Adipocyte (in vitro differentiated cells): ENCODE results near the gene ASTN2.
"Not testable (repeated sequence)": the region's sequence is repeated elsewhere in the genome, so short reads cannot be mapped to it uniquely, and the experiment has no call there.

Experiments
- DNase-seq: peaks from one replicate; pipeline ENCODE4 v3.0.0-alpha.2; 2015; ENCODE audit warnings: low read depth
- H3K27me3 ChIP-seq: replicated peaks from 2 replicates; pipeline ENCODE4 v1.7.0; 2013; ENCODE audit warnings: mild to moderate bottlenecking, low read length, moderate library complexity; ENCODE audit not compliant: control insufficient read depth, insufficient read depth
- H3K36me3 ChIP-seq: 2 replicates; pipeline ENCODE4 v1.7.0; 2013; ENCODE audit warnings: low read length, mild to moderate bottlenecking, moderate library complexity; ENCODE audit not compliant: control insufficient read depth, insufficient read depth, severe bottlenecking
- H3K4me1 ChIP-seq: 2 replicates; pipeline ENCODE4 v1.7.0; 2013; ENCODE audit warnings: mild to moderate bottlenecking, low read length, moderate library complexity; ENCODE audit not compliant: control insufficient read depth, insufficient read depth
- H3K4me3 ChIP-seq: 2 replicates; pipeline ENCODE4 v1.7.0; 2013; ENCODE audit warnings: mild to moderate bottlenecking, low read length, moderate library complexity
- H3K9ac ChIP-seq: 2 replicates; pipeline ENCODE4 v1.7.0; 2013; ENCODE audit warnings: mild to moderate bottlenecking, low read length, moderate library complexity
- H3K9me3 ChIP-seq: 2 replicates; pipeline ENCODE4 v1.7.0; 2013; ENCODE audit warnings: mild to moderate bottlenecking, low read length, moderate library complexity; ENCODE audit not compliant: control insufficient read depth

The ASTN2 gene

GRCh38 chr9:116904165-116904564 lies 510.7 kb downstream of the ASTN2 start:
- no peaks in the 10 kb centered on the region for H3K36me3 ChIP-seq
- no peak for DNase-seq
- H3K27me3 ChIP-seq: peaks cover 27% of the 10 kb centered on the region
- peaks cover 15% of the 10 kb centered on the region for H3K9me3 ChIP-seq
- no peak overlapping the region for H3K4me3 ChIP-seq
- H3K4me1 ChIP-seq: no peaks in the 10 kb centered on the region
- H3K9ac ChIP-seq: no peak overlapping the region

GRCh38 chr9:116901260-116901659 lies 513.6 kb downstream of the ASTN2 start:
- peaks cover 16% of the 10 kb centered on the region for H3K9me3 ChIP-seq
- H3K4me1 ChIP-seq: no peaks in the 10 kb centered on the region
- H3K27me3 ChIP-seq: peaks cover 5% of the 10 kb centered on the region
- H3K4me3 ChIP-seq: no peak overlapping the region
- no peaks in the 10 kb centered on the region for H3K36me3 ChIP-seq
- DNase-seq: no peak
- H3K9ac ChIP-seq: no peak overlapping the region

DNA sequence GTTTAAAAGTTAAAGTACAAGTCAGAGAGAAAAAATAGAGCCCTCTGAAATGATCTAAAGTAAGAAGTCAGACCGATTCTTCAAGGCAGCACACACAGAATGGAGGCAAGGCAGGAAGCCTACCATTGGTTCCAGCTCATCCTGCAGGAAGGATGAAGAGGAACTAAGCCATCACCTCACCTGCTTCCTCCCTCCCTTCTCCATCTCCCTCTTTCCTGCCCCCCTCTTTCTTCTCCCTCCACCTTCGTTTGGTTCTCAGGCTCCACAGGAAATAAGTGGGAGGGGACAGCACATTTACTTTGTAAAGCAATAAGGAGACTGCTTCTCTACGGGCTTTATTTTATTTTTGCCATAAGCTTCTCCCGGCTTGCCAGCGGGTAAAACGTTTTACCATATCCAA lies 514.3 kb downstream of the ASTN2 start:
- no peak for DNase-seq
- Histone ChIP-seq H3K9ac (no peak overlapping the region), H3K9me3 (peaks cover 16% of the 10 kb centered on the region), H3K36me3 (no peaks in the 10 kb centered on the region), H3K4me3 (no peak overlapping the region), H3K27me3 (no peaks in the 10 kb centered on the region), H3K4me1 (no peaks in the 10 kb centered on the region)

DNA sequence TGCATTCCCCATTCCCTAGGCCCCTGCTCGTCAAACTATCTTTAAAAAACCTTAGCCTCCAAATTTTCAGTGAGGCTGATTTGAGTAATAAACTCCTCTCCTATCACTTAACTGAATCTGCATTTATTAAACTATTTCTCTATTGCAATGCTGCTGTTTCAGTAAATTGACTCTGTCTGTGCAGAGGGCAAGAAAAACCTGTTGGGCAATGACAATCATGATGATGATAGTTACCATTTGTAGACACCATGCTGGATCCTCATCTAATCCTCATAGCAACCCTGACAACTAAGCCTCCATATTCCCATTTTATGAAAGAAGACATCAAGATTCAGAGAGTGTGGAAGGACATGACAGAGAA lies 514.9 kb downstream of the ASTN2 start:
- no peak overlapping the region for H3K4me3 ChIP-seq
- H3K27me3 ChIP-seq: no peaks in the 10 kb centered on the region
- DNase-seq: no peak
- peaks cover 16% of the 10 kb centered on the region for H3K9me3 ChIP-seq
- no peaks in the 10 kb centered on the region for H3K4me1 ChIP-seq
- no peaks in the 10 kb centered on the region for H3K36me3 ChIP-seq
- H3K9ac ChIP-seq: no peak overlapping the region

- Histone ChIP-seq H3K4me1 (no peaks in the 10 kb centered on the region), H3K9ac (no peak overlapping the region), H3K27me3 (no peaks in the 10 kb centered on the region), H3K4me3 (no peak overlapping the region), H3K36me3 (no peaks in the 10 kb centered on the region), H3K9me3 (peaks cover 16% of the 10 kb centered on the region)
- no peak for DNase-seq
Observed at GRCh38 chr9:116899337-116900006, 515.4 kb downstream of the ASTN2 start.

DNA sequence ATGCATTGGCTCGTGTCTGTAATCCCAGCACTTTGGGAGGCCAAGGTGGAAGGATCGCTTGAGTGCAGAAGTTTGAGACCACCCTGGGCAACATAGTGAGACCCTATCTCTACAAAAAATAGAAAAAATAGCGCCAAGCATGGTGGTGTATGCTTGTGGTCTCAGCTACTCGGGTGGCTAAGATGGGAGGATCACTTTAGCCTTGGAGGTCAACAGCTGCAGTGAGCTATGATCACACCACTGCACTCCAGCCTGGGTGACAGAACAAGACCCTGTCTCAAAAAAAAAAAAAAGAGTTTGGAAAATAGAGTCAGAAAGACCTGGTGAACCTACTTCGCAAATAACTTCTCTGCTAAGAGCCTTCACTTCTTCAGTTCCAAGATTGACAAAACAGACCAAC lies 516.7 kb downstream of the ASTN2 start:
- not testable (repeated sequence) for H3K4me3 ChIP-seq, H3K36me3 ChIP-seq, DNase-seq, H3K27me3 ChIP-seq, H3K4me1 ChIP-seq, H3K9ac ChIP-seq
- peaks cover 16% of the 10 kb centered on the region for H3K9me3 ChIP-seq

DNA sequence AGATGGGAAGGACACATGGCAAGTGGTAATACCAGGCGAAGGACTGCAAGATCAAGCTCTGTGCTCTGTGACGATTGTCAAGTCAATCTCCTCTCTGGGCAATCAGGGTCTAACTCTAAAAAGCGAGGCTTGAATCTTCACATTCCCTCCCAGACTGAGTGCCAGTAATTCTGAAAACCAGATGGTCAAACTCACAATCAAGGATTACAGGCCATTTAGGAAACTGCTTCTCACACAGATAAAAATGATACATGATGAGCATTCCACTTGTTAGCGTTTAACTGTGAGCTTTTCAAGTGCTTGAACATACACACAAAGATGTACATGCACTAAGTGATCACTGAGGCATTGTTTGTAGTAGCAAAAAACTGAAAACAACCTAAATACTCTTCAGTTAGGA lies 517.7 kb downstream of the ASTN2 start:
- no peaks in the 10 kb centered on the region for H3K4me1 ChIP-seq
- no peaks in the 10 kb centered on the region for H3K27me3 ChIP-seq
- no peaks in the 10 kb centered on the region for H3K36me3 ChIP-seq
- peaks cover 16% of the 10 kb centered on the region for H3K9me3 ChIP-seq
- no peak overlapping the region for H3K9ac ChIP-seq
- DNase-seq: no peak
- H3K4me3 ChIP-seq: no peak overlapping the region

GRCh38 chr9:116895961-116896360 lies 518.9 kb downstream of the ASTN2 start:
- peaks cover 16% of the 10 kb centered on the region for H3K9me3 ChIP-seq
- H3K4me1 ChIP-seq: no peaks in the 10 kb centered on the region
- no peak overlapping the region for H3K4me3 ChIP-seq
- no peaks in the 10 kb centered on the region for H3K27me3 ChIP-seq
- no peaks in the 10 kb centered on the region for H3K36me3 ChIP-seq
- no peak for DNase-seq
- no peak overlapping the region for H3K9ac ChIP-seq

DNA sequence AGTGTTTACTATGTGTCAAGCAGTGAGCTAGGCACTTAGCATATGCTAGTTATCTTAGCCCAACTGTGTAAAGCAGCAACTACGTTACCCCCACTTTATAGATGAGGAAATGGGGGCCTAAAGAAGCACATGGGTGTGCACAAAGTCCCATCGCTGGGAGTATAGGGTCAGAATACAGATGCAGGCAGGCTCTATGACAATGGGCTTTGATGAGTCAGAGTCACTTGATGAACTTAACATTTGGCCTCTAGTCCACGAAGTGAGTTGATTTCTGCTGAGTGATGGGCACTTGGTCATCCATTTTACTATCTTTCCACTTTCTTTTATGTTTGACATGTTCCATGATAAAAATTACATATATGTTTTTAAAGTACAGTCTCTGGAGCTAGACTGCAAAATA lies 523.4 kb downstream of the ASTN2 start:
- H3K9me3 ChIP-seq: no peaks in the 10 kb centered on the region
- no peaks in the 10 kb centered on the region for H3K27me3 ChIP-seq
- no peak for DNase-seq
- H3K36me3 ChIP-seq: no peaks in the 10 kb centered on the region
- H3K4me1 ChIP-seq: no peaks in the 10 kb centered on the region
- H3K9ac ChIP-seq: no peak overlapping the region
- H3K4me3 ChIP-seq: no peak overlapping the region

- not testable (repeated sequence) for H3K4me1 ChIP-seq, H3K9ac ChIP-seq, H3K36me3 ChIP-seq, H3K27me3 ChIP-seq, DNase-seq, H3K4me3 ChIP-seq, H3K9me3 ChIP-seq
Observed at GRCh38 chr9:116888476-116888875, 526.4 kb downstream of the ASTN2 start.

- H3K27me3 ChIP-seq: peaks cover 4% of the 10 kb centered on the region
- H3K4me1 ChIP-seq: no peaks in the 10 kb centered on the region
- H3K36me3 ChIP-seq: no peaks in the 10 kb centered on the region
- no peak for DNase-seq
- no peak overlapping the region for H3K4me3 ChIP-seq
- H3K9ac ChIP-seq: no peak overlapping the region
- no peaks in the 10 kb centered on the region for H3K9me3 ChIP-seq
Observed at GRCh38 chr9:116888066-116888465, 526.8 kb downstream of the ASTN2 start.

DNA sequence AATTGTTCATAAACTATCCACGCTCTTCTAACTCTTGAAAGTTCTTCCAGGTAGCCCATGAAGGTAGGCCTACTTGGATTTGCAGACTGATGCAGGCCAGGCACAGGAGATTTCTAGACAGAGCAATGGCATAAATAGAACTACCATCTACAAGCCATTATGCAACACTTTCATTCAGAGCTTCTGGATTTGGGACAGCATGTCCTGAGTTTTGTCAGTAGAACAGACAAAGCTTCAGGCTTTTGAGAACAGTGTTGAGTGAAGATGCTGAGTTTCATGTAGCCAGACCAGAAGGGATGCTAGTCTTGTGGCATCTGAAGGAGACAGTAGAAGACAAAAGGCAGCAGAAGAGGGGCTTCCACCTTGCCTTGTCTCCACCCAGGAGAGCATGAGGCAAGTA lies 531.2 kb downstream of the ASTN2 start:
- peaks cover 4% of the 10 kb centered on the region for H3K27me3 ChIP-seq
- no peaks in the 10 kb centered on the region for H3K4me1 ChIP-seq
- H3K36me3 ChIP-seq: no peaks in the 10 kb centered on the region
- DNase-seq: no peak
- peaks cover 6% of the 10 kb centered on the region for H3K9me3 ChIP-seq
- H3K9ac ChIP-seq: no peak overlapping the region
- no peak overlapping the region for H3K4me3 ChIP-seq
